HL-60/S4 treated with phorbol 12-myristate 13-acetate at 8.2 ng/mL for 4 days and 3 days (cell line): ENCODE results near the gene MYO16.
"Not testable (repeated sequence)": the region's sequence is repeated elsewhere in the genome, so short reads cannot be mapped to it uniquely, and the experiment has no call there.

ENCODE experiments used
- in situ Hi-C: fragments of 300-500 bp; cut with MboI; formaldehyde crosslinking; loops from 2 replicates; pipeline ENCODE4 v1.15.0; 2022; ENCODE audit warnings: low sequenced_read_pairs

The MYO16 gene

DNA sequence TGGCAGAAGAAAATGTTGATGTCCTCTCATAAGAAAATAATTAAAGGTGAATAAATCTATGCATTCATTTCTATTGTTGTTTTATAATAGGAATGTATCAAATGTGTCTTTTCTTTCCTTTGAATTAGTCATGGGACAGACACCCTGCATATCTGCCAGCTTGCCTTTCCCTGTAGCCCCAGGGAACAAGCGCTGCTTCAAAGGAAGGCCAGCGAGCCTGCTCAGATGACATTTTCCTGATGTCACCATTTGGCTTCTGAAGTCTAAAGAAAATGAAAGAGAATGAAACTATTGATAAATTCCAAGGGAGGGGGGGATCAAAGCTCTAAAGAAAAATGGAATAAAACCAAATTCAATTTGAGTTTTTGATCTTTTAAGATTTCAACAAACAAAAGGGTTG lies 582.2 kb downstream of the MYO16 start:
- in situ Hi-C loops, result no loop called here

DNA sequence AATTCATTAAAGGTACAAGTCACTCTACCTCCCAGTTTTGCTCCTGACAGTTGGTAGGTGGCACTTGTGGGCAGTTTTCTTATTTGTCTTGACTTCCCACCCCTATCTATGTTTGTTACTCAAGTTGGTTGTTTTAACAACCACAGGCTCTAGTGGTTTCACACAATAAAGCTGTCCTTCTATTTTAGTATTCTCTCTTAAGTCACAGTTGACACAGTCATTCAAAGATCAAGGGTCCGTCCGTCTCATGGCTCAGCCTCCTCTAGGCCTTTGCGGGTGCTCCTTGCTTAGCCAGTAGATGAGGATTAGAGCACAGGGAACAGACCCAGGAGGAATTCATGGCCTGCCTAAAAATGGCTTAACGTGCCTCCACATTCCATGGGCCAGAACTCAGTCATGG lies 583.2 kb downstream of the MYO16 start:
- in situ Hi-C loops, result no loop called here

DNA sequence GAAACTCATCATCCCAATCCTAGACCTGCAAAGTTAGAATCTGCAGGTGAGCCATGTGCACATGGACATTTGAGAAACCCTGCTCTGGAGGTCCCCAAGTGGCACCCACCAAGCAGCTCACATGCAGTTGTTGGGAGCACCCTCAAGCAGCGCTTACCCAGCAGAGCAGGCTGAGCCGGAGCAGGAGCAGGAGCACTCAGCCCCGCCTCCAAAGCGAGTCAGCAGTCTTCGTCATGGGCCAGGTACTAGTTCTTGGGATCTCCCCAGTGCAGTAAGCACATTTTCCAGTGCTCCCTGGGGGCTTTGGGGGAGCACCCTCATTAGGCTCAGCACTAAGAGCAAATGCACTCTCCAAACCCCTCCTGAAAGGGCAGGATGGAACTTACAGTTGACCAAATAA lies 584.3 kb downstream of the MYO16 start:
- in situ Hi-C loops, result no loop called here

DNA sequence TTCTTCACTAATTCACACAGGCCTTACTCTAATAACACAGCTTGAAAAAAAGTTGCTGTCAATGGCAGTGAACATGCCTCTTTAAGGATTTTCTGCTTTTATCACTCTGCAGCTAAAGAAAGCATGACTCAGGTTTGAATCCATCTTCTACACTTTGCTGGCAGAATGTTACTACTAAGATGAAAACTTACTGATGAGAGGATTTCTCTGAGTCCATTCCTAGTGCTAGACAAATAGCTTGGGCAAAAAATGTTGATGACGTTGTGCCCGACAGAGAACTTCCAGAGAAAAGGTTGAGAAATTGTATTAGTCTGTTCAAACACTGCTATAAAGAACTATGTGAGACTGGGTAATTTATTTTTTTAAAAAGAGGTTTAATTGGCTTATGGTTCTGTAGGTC lies 585.0 kb downstream of the MYO16 start:
- in situ Hi-C loops, result no loop called here

DNA sequence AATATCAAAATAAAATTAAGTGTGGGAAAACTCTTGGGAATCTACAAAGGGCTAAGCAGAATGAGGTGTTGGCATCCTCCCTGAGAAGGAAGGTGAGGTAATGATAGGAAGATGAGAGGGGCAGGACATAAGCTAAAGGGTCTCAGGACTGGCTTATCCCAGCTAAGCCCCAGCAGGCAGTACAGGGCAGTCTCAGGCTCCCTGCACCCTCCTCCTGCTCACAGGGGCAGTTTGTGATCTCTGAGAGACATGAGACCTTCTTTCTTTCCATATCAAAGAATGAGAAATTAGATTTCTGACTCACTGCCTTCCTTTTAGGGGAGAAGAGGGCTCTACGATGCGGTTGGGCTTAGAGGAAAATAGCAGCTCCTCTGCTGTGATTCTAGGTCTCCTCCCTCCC lies 586.0 kb downstream of the MYO16 start:
- in situ Hi-C loops, result no loop called here

DNA sequence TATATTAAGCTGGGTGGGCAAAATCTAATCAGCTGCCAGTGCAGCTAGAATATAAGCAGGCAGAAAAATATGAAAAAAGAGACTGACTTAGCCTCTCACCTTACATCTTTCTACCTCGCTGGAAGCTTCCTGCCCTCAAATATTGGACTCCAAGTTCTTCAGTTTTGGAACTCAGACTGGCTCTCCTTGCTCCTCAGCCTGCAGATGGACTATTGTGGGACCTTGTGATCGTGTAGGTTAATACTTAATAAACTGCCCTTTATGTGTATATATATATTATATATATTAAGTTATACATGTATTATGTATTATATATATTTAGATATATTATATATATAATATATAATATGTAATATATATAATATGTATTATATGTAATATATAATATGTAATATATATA lies 588.1 kb downstream of the MYO16 start:
- in situ Hi-C loops, result not testable (repeated sequence)

DNA sequence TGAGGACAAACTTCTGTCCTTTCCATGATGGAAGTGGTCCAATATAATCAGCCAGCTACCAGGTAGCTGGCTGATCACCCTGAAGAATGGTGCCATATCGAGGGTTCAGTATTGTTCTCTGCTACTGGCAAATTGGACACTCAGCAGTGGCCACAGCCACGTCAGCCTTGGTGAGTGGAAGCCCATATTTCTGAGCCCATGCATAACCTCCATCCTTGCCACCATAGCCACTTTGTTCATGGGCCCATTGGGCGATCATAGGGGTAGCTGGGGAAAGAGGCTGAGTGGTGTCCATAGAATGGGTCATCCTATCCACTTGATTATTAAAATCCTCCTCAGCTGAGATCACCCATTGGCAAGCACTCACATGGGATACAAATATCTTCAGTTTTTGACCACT lies 591.2 kb downstream of the MYO16 start:
- in situ Hi-C loops, result no loop called here

DNA sequence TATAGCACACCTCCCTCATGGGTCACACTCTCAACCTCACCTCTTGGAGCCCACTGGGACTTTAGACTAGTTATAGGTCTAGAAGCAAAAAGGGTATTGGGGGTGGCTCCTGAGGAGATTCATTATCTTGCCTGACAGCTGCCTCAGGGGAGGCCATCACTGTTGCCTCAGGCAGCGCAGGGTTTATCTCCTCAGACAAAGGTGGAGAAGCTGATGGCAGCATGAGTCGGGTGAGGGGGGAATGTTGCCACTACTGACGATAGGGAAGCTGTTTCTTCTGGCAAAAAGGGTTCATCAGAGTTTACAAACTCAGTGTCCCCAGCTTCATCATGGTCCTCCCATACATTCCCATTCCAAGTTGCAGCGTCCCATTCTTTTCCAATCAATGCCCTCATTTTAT lies 594.6 kb downstream of the MYO16 start:
- in situ Hi-C loops, result no loop called here

DNA sequence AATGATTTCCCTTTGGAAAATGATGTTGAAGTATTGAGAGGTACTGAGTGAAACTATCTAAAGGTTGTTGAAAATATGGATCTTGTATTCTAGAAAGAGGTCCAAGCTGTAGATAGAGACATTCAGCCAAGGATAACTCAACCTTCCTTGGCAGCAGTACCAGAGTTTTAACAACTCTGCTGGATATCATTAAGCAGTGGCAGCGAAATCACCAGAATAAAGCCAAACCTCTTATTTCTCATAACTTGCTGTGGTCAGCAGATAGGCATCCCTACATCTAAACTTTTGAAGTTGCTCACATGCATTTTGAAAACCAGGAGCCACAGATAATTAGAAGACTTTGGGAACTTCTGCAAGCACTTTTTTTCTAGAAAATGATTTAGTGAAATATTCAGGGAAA lies 597.2 kb downstream of the MYO16 start:
- in situ Hi-C loops, result no loop called here

DNA sequence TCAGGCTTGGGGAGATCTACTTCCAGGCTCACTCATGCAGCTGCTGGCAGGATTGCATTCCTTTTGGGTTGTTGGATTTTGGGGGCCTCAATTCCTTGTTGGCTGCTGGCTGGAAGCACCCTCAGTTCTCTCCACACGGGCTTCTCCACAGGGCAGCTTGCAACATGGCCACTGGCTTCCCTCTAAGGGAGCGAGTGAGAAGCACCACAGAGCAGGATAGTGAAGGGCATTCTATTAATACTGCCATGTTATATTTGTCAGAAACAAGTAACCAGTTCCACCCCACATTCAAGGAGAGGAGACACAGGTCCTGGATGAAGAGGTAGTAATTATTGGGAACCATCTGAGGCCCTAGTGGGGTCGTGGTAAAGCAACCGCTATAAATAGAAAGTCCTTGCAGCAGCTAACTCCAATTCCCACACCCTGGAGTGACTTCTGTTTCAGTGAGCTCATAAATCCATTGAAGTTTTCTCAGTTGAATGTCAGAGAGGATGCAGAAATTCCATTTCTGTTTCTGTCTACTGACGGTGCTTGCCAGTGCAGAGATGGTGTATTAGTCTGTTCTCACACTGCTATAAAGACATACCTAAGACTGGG lies 598.0 kb downstream of the MYO16 start:
- in situ Hi-C loops, result no loop called here

DNA sequence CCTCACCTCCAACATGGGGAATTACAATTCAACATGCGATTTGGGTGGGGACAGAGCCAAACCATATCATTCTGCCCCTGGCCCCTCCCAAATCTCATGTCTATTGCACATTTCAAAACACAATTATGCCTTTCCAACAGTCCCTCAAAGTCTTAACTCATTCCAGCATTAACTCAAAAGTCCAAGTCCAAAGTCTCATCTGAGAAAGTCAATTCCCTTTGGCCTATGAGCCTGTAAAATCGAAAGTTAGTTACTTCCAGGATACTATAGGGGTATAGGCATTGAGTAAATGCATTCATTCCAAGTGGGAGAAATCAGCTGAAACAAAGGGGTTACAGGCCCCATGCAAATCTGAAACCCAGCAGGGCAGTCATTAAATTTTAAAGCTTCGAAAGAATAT lies 598.8 kb downstream of the MYO16 start:
- in situ Hi-C loops, result no loop called here

DNA sequence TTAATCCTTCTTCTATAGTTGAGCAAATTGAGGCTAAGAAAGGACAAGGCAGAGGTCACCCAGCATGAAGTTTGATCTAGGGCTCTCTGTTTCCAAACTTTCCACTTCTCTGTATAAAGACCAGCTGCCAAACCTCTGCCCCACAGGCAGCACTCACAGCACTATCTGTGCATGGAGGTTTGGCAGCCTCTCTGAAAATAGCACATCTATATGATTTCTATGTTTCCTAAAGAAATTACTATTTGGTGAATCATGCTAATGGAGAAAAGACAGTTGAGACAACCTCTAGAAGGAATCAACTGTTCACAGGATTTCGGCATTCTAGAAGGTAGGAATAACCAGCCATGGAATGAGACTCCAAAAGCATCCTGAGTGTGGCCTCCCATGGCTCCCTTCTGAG lies 602.5 kb downstream of the MYO16 start:
- in situ Hi-C loops, result no loop called here

DNA sequence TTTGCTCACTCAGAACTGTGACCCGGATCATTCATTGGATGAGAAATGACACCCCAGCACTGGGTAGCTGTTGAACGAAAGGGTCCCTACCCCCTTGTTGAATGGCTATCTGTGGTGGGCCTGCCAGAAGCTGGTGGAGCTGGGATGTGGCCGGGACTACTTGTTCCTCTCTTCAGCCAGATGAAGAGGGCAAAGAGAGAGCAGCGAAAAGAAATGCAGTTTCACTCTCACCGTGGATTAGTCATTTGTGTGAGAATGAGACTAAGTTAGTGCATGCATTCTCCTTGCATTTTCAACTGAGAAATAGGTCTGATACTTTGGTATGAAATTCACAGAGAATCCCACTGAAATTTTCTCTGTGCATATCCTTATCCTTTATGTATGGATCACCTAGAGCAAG lies 603.9 kb downstream of the MYO16 start:
- in situ Hi-C loops, result no loop called here

DNA sequence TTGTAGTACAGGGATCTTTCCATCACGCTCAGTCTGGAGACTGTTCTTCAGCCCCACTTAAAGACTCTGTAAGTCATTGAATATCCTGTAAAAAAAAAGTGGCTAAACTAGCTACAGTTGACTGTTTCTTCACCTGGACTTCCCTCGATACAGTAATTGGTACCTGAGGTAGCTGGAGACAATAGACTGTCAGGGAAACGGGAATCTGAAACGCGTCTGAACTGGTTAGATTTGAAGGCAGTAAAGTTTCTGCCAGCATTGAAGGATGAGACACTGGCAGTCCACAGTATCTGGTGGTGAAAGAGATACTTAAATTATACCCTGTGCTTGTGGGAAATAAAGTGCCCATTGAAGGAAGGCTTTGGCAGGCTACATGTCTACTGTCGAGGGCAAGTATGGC lies 606.5 kb downstream of the MYO16 start:
- in situ Hi-C loops, result no loop called here

DNA sequence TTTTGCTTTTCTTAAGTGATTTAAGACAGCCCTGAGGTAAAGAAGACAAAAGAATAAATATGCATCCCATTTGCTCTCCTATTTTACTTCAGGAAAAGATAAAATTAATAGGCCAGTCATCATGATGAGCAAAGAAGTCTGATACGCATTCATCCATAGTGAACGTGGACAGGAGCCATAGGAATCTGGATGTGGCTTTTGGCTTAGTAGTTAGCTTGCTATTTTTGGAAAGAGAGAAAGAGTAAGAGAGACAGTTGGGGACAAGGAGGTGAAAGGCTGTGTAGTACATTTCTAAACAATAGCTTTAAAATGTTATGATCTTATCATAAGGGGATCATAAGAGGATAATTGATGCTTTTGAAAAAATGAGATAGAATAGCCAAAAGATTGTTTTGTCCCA lies 611.7 kb downstream of the MYO16 start:
- in situ Hi-C loops, result no loop called here

DNA sequence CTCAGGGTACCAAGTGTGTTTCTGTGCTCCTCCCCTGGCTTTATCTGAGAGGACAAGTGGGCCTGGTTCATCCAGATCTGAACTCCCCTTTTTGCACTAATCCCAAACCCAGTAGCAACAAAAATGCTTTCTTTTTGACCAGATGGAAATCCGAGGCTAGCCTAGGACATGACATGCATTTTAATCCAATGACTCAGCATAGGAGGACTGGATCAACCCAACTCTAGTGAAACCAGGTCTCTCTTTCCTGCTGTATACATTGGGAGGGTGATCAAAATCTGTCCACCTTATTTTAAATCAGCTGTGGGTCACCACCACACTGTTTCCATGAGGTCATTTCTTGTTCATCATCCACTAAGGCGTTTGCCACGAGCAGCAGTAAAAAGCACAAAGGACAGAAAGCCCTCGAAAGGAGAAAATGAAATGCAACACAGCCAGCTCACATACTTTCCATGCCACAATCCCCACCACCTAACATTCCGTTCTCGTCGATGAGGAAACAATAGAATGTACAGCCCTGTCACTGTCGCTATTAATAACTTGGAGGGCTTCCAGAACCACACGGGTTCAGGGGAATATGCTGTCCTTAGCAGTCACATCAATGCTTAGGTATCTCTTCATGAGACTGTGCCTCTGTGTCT lies 614.0 kb downstream of the MYO16 start:
- in situ Hi-C loops, result no loop called here

DNA sequence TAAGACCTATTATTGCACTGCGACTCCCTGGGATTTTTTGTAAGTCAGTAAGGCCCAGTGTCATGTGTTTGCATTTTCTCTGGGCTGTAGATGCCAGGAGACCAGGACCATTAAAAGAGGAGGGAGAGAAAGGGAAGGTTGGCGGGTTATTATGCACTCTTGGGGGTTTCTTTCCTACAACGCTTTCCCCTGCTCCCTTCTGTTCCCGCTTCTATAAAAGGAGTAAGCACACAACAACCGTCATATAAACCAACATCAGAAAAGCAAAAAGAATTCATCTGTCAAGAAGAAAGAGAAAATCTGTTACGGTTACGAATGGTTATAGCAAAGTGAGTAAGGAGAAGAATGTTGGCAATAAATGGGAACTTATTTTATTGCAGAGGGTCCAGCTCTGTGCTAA lies 615.2 kb downstream of the MYO16 start:
- in situ Hi-C loops, result no loop called here

DNA sequence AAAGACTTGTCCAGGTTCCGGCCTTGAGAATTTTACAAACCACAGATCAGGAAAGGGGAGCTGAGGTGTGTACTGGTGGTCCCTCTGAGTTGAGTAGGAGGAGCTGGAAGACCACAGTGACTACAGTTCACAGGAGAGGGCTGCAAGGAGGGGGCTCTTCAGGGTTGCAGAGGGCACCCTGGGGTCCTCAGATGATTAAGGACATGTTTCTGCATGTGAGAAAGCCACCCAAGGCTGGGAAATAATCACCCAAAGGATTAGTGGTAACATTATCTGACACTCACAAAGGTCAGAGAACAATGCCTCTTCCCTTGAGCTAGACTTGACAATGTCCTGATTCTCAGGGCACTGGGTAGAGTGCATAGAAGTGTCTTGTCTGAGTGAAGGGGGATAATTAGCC lies 616.6 kb downstream of the MYO16 start:
- in situ Hi-C loops, result no loop called here

DNA sequence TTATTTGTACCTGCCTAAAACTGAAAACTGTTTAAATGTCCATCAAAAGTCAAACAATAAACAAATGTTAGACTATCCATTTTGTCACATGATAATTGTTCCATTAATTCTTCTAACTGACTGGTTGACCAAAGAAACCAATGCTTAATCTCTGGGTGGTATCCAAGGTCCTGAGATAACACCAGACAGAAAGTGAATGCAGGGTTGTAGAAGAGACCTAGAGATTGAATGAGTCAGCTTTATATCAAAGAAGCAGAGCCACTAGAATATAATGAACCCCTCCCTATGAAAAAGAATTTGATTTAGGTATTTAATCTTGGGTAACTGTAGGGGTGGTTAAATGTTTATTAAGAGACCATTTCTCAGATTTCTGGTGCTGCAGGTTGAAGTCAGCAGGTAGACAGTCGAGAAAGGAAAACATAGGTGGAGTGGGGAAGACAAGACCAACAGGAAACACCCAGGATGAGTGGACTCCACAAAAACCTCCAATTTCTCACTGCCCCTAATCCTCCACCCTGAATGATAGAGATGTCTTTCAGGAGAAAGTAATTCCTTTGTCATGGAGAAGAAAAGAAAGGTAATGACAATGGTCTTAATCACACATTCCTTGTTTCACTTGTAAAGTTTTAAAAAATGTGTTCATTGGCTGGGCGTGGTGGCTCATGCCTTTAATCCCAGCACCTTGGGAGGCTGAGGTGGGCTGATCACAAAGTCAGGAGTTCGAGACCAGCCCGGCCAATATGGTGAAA lies 620.5 kb downstream of the MYO16 start:
- in situ Hi-C loops, result no loop called here

DNA sequence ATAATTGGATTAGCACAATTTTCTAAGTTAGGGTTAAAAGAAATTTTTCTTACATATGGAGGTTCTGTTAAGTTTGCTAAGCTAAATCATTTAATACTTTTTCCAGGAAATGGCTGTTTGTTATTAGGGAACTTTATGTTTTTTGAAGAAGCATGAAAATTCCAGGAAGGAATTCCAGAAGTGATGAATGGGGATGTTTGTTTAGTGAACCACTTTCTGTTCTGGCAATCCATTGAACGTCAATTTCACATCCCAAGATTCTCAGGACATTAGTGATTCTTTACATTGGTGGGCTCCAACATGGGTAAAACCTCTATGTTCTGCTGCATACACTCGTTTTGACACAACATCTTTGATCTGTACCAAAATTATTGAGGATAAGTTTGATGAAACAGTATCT lies 622.5 kb downstream of the MYO16 start:
- in situ Hi-C loops, result no loop called here

DNA sequence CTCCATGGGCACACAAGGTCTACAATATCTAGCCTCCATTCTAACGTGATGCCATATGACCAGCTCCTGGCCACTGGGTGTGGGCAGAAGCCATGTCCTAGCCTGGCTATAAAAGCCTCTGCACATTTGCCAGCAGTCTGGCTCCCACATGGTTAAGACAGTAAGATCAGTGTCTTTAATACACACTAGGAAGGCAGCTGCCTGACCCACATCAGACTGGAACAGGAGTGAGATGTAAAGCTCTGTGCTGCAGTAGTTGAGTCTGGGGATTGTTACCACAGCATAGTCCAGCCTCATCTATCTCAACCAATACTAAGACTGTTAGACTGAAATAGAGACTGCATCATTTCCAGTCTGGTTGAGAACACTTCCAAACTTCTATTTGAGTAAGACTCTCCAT lies 623.9 kb downstream of the MYO16 start:
- in situ Hi-C loops, result no loop called here

DNA sequence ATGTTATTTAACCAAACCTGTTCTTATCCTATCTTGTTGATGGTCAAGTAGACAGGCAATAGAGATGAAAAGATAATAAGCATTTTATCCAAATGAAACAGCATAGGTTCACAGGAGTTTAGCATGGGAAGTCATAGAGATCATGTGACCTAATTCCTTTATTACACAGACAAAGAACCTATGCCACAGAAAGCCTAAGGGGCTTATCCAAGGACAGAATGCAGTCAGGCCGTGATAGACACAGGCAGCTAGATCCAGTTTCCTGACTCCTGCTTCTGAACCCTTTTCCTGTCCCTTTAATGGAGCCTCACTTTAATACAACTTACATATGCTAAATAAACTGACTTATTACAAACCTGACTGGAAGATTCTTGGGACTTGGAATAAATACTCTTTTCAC lies 624.9 kb downstream of the MYO16 start:
- in situ Hi-C loops, result no loop called here
